Astrocyte of the spinal cord (primary cell): ENCODE results near the gene CATSPERE.
A peak's percentile ranks its signal among the peaks of the same experiment; 100 is the strongest.
"Not testable (repeated sequence)": the region's sequence is repeated elsewhere in the genome, so short reads cannot be mapped to it uniquely, and the experiment has no call there.

Source experiments
- DNase-seq: peaks from one replicate; pipeline ENCODE4 v3.0.0; 2011; ENCODE audit warnings: low read depth, low spot score
- H3K4me3 ChIP-seq: 2 replicates; pipeline ENCODE4 v1.5.1; 2011; ENCODE audit warnings: low read depth, mild to moderate bottlenecking, low read length, moderate library complexity
- in situ Hi-C: cut with HindIII; loops from 2 replicates; pipeline ENCODE4 v1.10.0; 2017; ENCODE audit warnings: low sequenced_read_pairs
- TF ChIP-seq, protein P1 (sequence below): IDR thresholded peaks from 2 replicates; pipeline ENCODE4 v1.5.1; 2012; ENCODE audit warnings: low read depth, mild to moderate bottlenecking, low read length, inconsistent platforms

Gene CATSPERE

DNA sequence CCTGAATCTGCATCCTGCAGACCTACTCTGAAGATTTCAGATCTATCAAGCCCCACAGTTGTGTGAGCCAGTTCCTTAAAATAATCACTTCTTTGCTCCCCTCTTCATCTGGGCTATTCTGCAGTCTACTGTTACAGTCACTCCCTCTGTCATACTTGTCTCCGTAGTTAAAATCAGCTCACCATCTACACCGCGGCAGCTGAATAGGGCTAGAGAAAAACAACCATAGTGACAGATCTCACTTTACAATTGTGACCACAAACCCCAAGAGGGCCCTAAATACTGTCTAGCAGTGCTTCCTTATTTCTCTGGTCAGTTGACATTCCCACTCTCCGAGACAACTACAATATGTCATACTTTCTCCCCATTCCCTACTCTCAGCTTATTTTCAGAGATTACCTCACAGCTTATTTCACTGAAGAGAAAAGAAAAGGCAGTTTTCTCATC is 204.7 kb downstream of the CATSPERE start:
- DNase-seq, result peak; percentile 37
- TF ChIP-seq, protein P1, sequence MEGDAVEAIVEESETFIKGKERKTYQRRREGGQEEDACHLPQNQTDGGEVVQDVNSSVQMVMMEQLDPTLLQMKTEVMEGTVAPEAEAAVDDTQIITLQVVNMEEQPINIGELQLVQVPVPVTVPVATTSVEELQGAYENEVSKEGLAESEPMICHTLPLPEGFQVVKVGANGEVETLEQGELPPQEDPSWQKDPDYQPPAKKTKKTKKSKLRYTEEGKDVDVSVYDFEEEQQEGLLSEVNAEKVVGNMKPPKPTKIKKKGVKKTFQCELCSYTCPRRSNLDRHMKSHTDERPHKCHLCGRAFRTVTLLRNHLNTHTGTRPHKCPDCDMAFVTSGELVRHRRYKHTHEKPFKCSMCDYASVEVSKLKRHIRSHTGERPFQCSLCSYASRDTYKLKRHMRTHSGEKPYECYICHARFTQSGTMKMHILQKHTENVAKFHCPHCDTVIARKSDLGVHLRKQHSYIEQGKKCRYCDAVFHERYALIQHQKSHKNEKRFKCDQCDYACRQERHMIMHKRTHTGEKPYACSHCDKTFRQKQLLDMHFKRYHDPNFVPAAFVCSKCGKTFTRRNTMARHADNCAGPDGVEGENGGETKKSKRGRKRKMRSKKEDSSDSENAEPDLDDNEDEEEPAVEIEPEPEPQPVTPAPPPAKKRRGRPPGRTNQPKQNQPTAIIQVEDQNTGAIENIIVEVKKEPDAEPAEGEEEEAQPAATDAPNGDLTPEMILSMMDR, result no peak
- no peak overlapping the region for H3K4me3 ChIP-seq
- in situ Hi-C loops, result no loop called here

DNA sequence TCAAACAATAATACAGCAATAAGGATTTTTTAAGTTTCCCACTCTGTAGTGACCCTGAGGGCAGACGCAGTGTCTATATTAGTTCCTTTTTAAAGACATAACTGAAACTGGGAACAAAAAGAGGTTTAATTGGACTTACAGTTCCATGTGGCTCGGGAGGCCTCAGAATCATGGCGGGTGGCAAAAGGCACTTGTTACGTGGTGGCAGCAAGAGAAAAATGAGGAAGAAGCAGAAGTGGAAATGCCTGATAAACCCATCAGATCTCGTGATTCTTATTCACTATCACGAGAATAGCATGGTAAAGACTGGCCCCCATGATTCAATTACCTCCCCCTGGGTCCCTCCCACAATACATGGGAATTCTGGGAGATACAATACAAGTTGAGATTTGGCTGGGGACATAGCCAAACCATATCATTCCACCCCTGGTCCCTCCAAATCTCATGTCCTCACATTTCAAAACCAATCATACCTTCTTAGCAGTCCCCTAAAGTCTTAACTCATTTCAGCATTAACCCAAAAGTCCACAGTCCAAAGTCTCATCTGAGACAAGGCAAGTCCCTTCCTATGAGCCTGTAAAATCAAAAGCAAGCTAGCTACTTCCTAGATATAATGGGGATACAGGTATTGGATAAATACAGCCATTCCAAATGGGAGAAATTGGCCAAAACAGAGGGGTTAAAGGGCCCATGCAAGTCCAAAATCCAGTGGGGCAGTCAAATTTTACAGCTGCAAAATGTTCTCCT is 205.8 kb downstream of the CATSPERE start:
- H3K4me3 ChIP-seq, in situ Hi-C loops: not testable (repeated sequence)

DNA sequence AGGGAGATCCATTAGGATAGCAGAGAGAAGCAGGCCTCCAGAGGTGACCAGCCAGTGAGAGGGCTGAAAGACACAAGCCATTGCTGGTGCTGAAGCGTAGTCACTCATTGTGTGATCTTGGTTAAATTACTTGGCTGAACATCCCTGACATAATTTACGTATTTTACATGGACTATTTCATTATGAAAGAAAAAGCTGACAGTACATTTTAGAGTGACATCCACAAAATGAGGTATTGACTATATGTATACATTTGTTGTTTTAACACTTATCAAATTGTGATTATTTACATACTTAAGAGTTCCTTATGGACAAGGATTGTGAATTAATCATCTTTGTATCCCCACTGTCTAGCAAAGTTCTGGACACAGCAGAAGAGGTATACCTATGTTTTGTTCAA is 206.7 kb downstream of the CATSPERE start:
- in situ Hi-C loops, result no loop called here
- DNase-seq, result no peak
- TF ChIP-seq, protein P1, result no peak
- no peak overlapping the region for H3K4me3 ChIP-seq

More for the DNA sequence above, 205.8 kb downstream of the CATSPERE start:
- not testable (repeated sequence) for DNase-seq

DNA sequence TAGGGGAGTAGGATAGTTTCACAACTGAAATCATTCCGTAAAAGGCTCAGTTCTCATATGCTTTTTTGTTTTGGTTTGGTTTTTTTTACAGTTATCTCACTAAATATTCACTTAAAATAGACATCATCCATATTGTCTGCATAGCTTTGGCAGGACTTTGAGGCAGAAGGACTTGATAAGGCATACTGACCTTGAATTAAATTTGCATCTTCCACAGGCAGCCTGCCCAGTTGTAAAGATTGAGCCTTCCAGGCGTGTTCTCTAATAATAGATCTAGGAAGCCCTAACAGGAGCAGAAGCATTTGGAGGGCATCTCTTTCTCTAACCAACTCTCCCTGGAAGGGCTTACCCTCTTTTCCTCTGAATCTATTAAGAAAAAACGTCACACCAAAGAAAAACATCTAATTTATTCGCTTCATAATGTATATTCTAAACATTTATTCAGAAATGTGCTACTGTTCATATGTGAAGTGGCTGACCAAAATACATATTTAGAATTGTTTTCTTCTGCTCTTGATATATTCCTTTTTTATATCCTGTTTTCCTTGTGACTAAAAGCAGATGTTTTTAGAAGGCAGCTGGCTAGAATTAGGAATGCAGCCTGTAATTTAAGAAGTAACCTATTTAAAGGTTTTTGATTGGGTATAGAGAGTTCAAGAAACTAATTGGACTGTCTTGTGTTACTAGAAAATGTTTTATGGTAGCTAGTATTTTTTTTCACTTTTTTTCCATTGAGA is 212.0 kb downstream of the CATSPERE start:
- peak; percentile 39 for DNase-seq
- in situ Hi-C loops, result no loop called here
- no peak overlapping the region for H3K4me3 ChIP-seq
- TF ChIP-seq, protein P1, result no peak

DNA sequence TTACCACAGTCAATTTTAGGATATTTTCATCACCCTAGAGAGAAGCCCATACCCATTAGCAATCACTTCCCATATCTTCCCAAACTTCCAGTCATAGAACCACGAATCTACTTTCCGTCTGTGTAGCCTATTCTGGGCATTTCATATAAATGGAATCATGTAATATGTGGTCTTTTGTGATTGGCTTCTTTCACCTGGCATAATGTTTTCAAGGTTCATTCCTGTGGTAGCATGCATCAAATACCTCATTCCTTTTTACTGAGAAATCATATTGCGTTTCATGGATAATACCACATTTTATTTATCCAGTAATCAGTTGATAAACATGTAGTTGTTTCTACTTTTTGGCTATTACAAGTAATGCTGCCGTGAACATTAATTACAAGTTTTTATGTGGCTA is 213.4 kb downstream of the CATSPERE start:
- in situ Hi-C loops, result no loop called here
- H3K4me3 ChIP-seq, result no peak overlapping the region
- TF ChIP-seq, protein P1, result no peak
- DNase-seq, result peak; percentile 61

DNA sequence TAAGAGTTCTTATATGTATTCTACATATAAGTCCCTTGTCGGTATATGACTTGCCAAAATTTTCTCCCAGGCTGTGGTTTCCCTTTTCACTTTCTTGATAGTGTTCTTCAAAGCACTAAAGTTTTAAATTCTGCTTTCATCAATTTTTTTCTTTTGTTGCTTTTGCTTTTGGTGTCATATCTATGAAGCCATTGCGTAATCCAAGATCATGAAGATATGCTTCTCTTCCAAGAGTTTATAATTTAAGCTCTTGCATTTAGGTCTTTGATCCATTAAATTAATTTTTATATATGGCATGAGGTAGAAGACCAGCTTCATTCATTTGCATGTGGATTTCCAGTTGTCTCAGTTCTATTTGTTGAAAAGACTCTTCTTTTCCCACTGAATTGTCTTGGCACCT is 214.1 kb downstream of the CATSPERE start:
- TF ChIP-seq, protein P1, result no peak

DNA sequence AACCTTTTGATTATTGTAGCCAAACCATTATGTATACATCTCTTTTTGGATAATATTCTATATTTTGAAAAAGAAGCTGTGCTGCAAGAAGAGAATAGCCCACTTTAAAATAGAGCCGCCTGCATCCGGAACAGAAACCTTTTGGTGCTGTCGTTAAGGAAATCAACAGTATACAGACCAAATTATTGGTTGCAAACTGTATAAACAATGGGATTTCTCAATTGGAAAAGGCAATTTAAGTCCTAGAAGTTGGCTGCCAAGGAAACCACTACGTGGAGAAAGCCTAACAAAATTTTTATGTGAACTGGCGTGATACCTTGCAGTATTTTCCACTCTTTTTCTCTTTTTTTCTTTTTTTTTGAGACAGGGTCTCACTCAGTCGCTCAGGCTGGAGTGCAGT is 217.6 kb downstream of the CATSPERE start:
- DNase-seq, result no peak
- in situ Hi-C loops, result no loop called here
- H3K4me3 ChIP-seq, result no peak overlapping the region
- TF ChIP-seq, protein P1, result no peak

More for the DNA sequence above, 214.1 kb downstream of the CATSPERE start:
- peak; percentile 4 for DNase-seq
- no peak overlapping the region for H3K4me3 ChIP-seq
- in situ Hi-C loops, result no loop called here
